Measurements from ENCODE around the gene RAD51B. TPM values are rescaled to one million over a fixed set of nuclear protein-coding genes. Genes with fewer than 3 reads are reported as not detected.

The RAD51B gene
- total and polyA plus RNA-seq, 9 donors, result 21.6 to 70.1 (median 35.1) TPM

GRCh38 chr14:67928375-67928774 lies 108.8 kb downstream of the RAD51B start:
- H3K4me3 ChIP-seq, result no peak overlapping the region
- 93 to 94% (median 93%) methylated on average over 11 of the region's 11 CpGs for WGBS, 3 donors

GRCh38 chr14:67932708-67933246 lies 113.2 kb downstream of the RAD51B start:
- Histone ChIP-seq H3K36me3 (no peaks in the 10 kb centered on the region), H3K4me1 (ENCODE audit: insufficient read depth) (peaks cover 3% of the 10 kb centered on the region), H3K9me3 (no peaks in the 10 kb centered on the region), H3K27me3 (no peaks in the 10 kb centered on the region), H3K4me3 (no peak overlapping the region), H3K27ac (no peak overlapping the region)
- WGBS, 3 donors, result 81 to 84% (median 82%) methylated on average over 4 of the region's 4 CpGs
- no peak for DNase-seq
- TF ChIP-seq EP300 (IDR thresholded peaks at IDR 0.05) (no peak), CTCF (IDR thresholded peaks at IDR 0.05) (no peak)
- intact Hi-C loops (cut with DNase I), result loop anchor here in 3 of 4 donors (5.0 to 10.0 kb wide), 3 partner anchors 592 to 890 kb away; no protein-coding TSS in a partner anchor

More at GRCh38 chr14:67928375-67928774, 108.8 kb downstream of the RAD51B start:
- no peak for DNase-seq
- Histone ChIP-seq H3K27me3 (no peaks in the 10 kb centered on the region), H3K36me3 (no peaks in the 10 kb centered on the region), H3K4me1 (ENCODE audit: insufficient read depth) (no peaks in the 10 kb centered on the region), H3K9me3 (no peaks in the 10 kb centered on the region), H3K27ac (no peak overlapping the region)
- intact Hi-C loops (cut with DNase I), result no loop called here
- TF ChIP-seq CTCF (IDR thresholded peaks at IDR 0.05) (no peak), POLR2A (IDR thresholded peaks at IDR 0.05) (no peak), EP300 (IDR thresholded peaks at IDR 0.05) (no peak)

GRCh38 chr14:67933266-67933665 lies 113.7 kb downstream of the RAD51B start:
- intact Hi-C loops (cut with DNase I), result loop anchor here in 3 of 4 donors (5.0 to 10.0 kb wide), 3 partner anchors 592 to 889 kb away; no protein-coding TSS in a partner anchor
- no peak for TF ChIP-seq EP300 (IDR thresholded peaks at IDR 0.05)
- no peak for TF ChIP-seq CTCF (IDR thresholded peaks at IDR 0.05)
- no peak for TF ChIP-seq POLR2A (IDR thresholded peaks at IDR 0.05)
- DNase-seq, result no peak
- Histone ChIP-seq H3K4me1 (ENCODE audit: insufficient read depth) (peaks cover 3% of the 10 kb centered on the region), H3K27ac (peak overlapping the region in 1 of 2 donors; percentile 38), H3K4me3 (no peak overlapping the region), H3K9me3 (no peaks in the 10 kb centered on the region), H3K36me3 (no peaks in the 10 kb centered on the region), H3K27me3 (no peaks in the 10 kb centered on the region)

GRCh38 chr14:67934087-67934486 lies 114.5 kb downstream of the RAD51B start:
- Histone ChIP-seq H3K4me3 (no peak overlapping the region), H3K27me3 (no peaks in the 10 kb centered on the region), H3K9me3 (no peaks in the 10 kb centered on the region), H3K27ac (peak overlapping the region in 1 of 2 donors; percentile 38), H3K36me3 (no peaks in the 10 kb centered on the region), H3K4me1 (ENCODE audit: insufficient read depth) (peaks cover 3% of the 10 kb centered on the region)
- intact Hi-C loops (cut with DNase I), result loop anchor here in 3 of 4 donors (5.0 to 10.0 kb wide), 3 partner anchors 591 to 888 kb away; no protein-coding TSS in a partner anchor
- peak in 2 of 5 donors; percentile 26 to 53 for DNase-seq
- peak; percentile 67 to 96 (median 93) for TF ChIP-seq CTCF (IDR thresholded peaks at IDR 0.05)
- TF ChIP-seq EP300 (IDR thresholded peaks at IDR 0.05), result no peak
- 3 to 9% (median 5%) methylated on average over 1 of the region's 1 CpG for WGBS, 3 donors

All from ovary (tissue), 9 donors.